ENCODE data around the gene NKRF.
"Not testable (repeated sequence)": the region's sequence is repeated elsewhere in the genome, so short reads cannot be mapped to it uniquely, and the experiment has no call there.

The NKRF gene

DNA sequence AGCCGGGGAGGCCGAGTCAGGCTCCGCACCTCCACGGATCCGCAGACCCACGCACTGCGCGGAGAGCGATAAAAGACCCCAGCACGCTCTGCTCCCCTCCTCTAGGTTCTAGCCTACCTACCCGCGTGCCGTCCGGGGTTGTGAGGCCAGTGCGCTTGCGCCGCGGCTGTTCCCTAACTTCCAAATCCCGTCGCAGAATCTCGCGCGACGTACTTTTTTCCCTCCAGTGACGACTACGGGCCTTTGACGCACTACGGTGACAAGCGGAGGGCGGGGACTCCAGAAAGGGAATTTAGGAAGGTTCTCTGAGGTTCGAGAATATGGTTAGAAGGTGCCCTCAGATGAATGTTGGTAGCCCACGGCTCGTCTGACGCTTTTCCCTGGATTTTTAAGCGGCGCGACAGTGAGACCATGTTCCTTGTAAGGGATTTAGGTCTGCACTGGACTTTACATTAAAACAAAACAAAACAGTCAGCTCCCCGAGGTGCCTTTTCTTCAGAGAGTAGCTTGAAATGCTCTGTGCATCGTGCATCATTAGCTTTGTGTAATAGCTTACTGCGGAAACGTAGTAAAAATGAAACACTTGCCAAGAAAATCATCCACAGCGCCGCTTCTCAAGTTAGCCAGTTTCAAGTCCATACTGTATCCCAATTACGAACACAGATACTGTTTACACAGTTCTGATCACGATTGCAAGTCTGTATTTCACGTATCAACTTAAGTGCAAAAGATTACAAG, at the start of gene NKRF:
Gene NKRF, minus strand, starts transcription at position 145 of the 738 bp plus-strand sequence.
- DNase-seq = peak; percentile 68

DNA sequence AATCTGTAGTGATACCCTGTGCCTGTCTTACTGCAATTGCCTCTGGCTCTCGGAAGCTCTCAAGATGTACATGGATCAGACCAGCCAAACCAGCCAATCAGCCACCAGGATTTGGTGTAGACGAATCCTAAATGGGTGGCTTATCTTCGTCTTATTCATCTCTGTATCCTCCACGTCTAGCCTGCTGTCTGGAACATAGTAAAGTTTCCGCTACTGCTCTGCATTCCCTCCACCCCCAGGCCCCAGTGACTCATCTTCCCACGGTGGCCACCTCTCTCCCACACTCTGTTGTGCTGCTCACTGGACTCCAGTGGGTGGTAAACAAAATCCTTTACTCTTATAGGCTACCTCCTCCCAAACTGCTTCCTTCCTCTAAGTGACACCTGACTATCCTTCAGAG, 48.9 kb upstream of the NKRF start:
- DNase-seq = no peak

DNA sequence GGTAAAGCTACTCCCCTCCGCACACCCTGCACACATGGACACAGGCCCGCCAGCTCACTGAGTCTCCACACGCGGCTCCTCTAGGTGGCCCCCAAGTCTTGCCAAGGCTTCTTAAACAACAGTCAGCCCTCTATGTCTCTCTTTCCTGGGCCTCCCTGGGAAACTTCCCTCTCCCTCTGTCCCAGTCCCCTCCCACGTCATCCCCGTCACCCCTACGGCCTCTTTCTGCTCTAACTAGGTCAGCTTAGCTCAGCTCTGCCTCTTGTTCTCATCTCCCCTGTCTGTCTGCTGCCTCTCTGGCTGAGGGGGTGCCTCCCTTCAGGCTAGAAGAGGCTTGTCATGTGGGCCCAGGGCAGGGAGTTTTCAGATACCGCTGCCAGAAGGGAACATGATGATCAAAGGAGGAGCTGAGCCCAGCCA, 47.9 kb upstream of the NKRF start:
- DNase-seq = no peak

DNA sequence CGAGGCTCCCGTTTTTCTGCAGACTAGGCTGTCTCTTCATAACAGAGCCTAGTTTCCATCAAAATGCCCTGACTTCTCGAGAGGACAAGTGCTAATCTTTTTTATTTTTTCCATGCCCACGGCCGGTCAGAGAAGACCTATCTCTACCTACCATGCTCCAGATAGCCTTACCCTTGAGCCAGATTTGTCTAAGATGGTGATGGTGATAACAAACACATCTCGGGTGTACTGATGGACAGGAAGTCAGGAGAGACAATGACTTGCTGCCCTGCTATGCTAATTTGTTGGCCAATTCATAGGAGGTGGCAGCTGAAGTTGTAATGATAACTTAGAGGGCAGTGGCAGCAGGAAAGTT, 42.2 kb upstream of the NKRF start:
- no peak for DNase-seq

DNA sequence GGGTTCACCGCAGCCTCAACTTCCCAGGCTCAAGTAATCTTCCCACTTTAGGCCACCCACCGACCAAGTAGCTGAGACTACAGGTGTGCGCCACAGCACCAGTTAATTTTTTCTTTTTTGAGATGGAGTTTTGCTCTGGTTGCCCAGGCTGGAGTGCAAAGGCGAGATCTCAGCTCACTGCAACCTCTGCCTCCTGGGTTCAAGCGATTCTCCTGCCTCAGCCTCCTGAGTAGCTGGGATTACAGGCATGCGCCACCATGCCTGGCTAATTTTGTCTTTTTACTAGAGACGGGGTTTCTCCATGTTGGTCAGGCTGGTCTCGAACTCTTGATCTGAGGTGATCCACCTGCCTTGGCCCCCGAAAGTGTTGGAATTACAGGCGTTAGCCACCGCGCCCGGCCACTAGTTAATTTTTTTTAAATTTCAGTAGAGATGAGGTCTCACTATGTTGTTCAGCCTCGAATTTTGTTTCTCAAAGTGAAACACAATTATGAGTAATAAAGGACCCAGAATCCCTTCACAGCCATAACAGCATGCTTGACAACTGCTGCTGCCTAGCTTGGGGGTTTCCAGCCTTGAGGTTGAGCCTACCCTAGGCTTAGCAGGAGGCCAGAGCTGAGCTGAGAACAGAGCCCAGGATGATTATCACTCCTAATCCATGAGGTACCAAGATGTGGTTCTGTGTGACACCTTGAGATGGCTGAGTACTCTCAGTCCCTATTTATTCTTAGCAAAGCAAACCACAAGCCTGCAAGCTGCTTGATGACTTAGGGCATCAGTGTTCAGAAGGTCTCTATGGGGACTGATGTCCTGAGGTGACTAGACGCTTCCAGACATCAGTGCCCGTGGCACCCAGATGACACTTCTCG, 41.6 kb upstream of the NKRF start:
- no peak for DNase-seq

DNA sequence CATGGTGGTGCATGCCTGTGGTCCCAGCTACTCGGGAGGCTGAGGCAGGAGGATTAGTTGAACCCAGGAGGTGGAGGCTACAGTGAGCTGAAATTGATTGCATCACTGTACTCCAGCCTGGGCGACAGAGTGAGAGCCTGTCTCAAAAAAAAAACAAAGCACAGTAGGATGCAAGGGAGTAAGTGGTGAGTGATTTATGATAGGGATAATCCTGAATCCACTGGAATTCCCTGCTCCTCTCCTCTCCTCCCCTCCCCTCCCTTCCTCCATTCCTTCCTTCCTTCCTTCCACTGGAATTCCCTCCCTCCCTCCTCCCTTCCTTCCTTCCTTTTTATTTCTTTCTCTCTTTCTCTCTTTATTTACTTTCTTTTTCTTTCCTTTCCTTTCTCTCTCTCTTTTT, 40.9 kb upstream of the NKRF start:
- DNase-seq = no peak

DNA sequence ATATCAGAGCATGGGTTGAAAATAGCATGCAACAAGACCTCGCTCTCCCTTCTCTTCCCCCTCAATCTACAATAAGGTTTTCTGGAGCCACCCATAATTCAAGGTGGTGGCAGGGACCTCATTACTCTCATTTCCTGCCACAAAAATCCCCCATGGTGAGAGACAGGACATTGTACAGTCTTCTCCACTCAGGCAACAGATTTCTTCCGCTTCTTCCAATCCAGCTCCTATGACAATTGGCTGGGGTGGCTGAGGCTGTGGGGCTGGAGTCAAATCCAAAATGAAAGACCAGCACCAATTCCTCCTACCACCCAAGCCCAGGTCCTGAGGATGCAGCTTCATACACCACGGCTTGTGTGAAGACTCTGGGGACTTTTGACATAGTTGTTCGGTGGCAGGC, 40.3 kb upstream of the NKRF start:
- DNase-seq = no peak

DNA sequence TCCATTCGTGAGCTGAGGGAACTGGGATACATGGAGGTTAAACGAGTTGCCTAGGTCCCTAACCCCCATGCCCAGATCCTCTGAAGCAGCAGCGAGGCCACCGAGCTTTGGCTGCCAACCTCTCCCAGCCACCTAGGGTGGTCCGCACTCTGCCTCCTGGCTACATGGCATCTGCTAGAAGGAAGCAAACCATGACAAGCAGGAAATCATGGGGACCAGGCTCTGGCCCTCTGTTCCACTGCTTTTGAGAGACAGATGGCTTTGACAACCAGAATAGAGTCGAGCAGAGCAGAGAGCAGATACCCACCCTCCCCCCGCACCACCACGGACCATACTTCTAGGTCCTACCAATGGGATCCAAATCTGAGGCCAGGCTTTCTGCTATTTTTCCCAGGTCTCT, 37.5 kb upstream of the NKRF start:
- DNase-seq = no peak

DNA sequence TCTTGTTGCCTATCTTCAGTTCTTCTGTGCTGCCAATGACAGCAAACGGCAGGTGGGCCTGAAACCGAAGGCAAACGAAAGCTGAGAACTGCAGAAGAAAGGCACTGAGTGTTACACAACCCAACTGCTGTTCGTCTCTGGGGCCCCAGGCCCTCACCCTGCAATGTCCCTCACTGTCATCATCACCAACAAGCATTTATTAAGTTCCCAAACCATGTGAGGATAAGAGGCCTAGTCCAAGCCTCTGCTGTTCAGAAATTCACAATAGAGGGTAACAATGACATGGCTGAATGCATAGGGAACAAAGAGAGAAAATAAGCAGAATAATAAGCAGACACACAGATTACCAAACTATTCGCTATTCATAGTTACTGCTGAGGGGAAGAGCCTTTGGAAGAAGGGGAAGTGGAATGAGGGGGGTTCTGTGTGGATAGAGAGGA, 34.5 kb upstream of the NKRF start:
- DNase-seq = no peak

DNA sequence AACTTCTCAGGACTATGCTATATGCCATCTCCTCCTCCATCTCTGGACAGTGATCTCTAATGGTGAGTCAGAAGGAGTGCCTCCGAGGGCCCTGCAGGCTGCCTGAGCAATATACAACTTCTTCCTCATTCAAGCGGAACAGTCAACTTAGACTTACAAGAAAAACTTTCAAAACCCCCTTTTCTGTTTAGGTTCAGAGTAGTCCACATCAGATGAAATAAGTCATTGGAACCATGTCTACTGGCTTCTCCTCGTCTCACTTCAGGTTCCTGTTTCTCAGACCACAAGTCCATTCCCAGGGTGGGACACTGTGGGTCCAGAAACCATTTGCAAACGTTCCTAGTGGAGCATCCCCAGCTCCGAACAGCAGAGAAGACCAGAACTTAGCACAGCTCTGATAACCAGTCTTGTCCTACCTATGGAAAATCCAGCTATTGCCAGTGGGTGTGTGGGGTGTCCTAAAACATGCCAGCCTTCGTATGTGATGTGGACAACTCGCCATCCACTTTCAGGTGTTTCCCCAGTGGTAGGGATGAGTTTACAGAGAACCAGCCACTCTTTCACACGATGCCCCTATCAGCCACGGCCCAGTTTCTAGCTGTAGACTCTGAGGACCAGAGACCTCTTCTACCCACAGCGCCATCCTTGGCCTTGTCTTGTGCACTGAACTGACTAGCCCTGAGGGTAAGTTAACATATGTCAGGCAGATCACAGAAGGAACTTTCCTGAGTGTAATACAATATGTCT, 32.7 kb upstream of the NKRF start:
- DNase-seq = no peak

DNA sequence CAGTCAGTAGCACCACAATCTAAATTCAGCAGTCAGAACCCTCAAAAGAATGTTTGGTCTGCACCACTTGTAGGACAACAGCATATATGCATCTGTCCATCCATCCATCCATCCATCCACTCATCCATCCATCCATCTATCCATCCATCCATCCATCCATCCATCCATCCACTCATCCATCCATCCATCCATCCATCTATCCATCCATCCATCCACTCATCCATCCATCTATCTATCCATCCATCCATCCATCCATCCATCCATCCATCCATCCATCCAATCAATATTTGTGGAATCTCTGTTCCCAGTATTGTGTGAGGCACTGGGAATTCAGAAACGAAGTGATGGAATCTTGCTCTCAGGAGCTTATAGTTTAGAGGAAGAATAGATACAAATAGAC, 31.2 kb upstream of the NKRF start:
- not testable (repeated sequence) for DNase-seq

DNA sequence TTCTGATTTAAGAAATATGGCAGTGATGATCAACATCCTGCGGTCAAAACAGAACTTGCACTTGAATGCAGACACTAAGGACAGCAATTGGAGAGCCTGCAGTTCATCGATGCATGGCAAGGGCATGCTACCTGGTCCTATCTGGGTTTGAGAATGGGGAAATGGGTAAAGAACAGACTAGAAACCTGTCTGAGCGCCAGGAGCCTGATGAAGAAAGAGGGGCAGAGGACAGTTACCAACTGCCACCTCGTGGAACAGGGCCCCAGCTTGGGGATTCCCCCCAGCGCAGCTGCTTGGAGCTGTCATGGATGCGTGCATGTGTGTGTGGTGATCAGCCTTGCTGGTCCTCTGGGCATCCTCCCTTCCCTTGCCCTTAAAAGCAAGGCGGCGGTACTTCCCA, 30.2 kb upstream of the NKRF start:
- no peak for DNase-seq

DNA sequence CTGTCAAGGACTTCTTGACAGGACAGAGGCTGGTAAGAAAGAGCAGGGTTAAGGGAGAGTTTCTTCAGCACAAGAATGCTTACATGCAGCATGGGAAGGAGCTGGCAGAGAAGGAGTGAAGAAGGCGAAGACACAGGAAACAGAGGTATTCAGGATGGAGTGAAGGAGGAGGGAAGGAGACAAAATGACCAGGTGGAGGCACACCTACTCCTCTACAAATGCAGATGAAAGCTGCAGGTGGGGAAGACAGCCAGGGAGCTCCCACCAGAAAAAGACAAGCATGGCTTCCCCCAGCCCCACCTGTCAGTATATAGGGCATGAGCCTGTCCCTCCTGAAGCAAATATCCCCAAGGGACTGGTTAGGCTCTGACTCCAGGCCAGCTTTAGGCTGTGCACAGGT, 29.6 kb upstream of the NKRF start:
- DNase-seq = no peak

DNA sequence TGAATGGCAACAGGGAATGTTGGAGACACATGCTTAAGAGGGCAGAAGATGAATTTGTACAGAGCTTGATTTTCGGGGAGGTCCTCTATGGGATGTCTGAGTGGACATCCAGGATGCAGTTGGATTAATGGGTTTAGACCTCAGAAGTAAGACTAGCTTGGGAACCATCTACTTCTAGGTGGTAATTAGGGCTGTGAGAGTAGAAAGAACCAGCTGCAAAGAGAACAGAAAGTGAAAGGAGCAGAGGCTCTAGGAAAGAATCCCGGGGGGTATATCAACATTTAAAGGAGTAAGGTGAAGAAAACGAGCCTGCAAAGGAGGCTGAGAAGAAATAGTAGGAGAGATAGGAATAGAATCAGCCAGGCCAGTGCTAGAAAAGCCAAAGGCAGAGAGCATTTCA, 29.0 kb upstream of the NKRF start:
- DNase-seq = no peak

DNA sequence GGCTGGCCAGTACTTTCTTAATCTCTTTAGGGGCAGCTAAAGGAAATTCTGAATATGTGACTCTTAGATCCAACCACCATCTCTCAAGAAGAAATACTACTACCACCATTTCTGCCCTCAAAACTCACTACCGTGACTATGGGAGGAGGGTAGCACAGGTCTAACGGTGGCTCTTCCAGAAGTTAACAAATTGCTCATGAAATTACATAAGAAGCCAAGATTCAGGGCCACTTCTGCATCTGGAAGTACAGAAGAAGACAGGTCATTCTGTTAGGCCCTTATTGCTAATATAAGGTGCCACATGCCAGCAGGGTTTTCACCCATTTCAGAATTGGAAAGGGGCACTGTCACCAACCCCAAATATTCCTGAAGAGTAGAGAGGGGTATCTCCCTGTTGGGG, 19.6 kb upstream of the NKRF start:
- DNase-seq = no peak

DNA sequence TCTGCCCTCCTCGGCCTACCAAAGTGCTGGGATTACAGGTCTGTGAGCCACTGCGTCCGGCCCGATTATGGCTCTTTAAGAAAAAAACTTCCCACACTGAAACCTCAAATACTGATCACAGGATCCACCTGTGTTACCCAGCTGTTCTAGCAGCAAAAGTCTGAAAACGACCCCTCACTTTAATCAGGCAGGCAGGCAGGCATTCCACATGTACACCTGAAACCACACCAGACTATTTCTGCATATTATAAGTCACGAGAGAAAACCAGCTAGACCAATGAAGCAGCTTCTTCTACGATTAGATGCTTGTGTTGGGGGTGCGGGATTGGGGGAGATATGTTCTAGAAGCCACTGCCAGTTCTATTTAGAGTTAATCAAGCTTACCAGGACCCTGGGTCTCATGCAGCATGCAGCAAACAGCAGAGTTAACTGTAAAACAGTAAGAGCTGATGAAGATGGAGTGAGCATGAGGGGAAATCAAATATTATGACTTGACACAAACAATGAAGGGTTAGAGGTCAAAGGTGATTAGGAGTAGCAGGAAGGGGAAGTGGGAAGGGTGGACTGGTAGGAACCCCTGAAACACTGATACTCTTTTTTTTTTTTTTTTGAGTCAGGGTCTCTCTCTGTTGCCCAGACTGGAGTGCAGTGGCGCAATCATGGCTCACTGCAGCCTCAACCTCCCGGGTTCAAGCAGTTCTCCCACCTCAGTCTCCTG, 18.9 kb upstream of the NKRF start:
- DNase-seq = no peak

DNA sequence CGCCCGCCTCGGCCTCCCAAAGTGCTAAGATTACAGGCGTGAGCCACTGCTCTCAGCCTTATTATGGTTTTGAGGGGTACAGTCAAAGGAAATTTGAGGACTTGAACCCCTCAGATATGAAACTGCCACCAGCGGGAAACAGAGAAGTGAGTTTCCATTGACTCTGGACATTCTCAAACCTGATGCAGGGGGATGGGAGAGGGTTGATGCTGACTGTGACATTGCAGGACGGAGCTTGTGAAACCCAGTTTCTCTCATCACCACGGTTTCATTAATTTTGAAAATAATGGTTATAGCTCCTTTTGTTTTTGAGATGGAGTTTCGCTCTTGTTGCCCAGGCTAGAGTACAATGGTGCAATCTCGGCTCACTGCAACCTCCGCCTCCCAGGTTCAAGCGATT, 18.2 kb upstream of the NKRF start:
- no peak for DNase-seq

DNA sequence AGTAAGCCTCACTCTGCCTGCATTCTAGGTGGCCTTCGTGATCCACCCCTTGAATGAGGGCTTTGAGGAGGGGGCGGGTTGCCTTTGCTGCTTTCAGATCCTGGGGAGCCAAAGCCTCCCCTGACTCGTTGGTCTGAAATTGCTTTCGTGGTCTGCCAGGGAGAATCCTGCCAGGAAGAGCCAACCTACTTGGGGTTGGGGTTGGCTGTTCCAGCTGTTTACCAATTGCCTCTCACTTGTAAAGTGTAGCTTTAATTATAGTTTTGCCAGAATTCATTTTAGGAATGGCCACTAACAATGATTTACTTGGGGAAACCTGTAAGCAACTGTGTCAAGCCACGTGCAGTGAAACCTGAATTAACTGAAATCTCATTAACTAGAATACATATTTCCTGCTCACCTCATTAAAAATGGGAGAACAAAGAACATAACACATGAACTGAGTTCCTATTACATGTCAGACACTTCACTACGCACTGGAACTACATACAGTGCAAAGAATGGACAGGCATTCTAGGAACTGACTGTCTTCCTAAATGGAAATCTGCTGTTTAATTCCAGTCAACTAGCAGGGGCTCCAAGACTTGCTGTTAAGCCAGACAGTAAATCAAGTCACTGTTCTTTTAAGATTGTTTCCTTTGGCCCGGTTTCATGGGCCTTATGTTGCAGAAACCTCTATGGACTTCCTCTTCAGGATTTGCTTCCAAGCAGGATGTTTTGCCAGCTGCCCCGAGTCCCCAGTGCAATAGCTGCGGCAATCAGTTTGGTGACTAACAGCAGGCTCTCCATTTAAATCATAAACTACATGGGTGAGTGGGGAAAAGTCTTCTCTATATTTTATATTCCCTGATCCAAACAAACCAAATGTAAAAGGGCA, 16.4 kb upstream of the NKRF start:
- DNase-seq = no peak

DNA sequence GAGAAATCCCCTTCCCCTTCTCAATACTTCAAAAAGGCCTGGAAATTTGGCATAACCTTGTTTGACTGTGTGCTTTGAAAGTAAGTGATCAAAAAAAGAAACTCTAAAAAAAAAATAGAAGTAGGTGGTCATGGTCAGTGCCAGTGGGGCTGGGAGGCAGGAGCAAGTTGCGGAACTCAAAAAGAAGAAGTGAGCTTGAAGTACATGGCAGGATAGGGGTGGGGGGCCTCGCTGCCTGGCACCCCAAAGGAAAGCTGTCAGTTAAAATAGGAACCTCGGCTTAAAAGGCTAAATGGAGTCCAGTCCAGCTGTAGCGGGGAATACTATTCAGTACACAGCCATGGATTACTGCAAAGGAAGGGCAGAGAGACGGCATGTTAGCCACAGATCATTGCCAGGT, 12.2 kb upstream of the NKRF start:
- DNase-seq = no peak

DNA sequence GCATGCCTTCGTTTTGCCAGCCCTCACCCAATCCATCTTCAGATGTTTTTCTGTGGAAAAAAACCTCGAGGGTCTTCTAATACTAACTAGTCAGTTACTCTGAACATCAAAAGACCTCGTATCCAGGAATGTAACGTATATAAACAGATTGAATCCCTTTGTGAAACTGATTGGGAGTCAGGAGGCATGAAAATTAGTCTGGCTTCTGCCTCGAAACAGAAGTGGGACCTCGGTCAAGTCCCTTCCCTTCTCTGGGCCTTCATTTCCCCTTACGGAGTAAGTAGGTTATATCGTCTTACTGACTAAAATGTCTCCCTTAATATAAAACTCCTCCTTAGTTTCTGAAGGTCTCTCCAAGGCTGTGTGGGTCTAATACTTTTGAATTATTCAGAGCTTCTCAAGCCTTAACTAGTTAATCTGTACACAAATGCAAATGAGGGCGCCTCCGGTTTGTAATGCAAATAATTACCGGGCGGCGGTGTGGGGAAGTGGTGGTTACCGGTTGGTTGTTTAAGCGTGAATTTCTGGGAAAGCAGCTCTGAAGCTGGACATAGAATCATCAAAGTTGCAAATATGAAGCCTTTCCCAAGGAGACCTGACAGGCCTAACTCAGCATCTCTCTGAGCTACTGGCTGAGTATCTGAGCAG, 11.4 kb upstream of the NKRF start:
- DNase-seq = no peak

DNA sequence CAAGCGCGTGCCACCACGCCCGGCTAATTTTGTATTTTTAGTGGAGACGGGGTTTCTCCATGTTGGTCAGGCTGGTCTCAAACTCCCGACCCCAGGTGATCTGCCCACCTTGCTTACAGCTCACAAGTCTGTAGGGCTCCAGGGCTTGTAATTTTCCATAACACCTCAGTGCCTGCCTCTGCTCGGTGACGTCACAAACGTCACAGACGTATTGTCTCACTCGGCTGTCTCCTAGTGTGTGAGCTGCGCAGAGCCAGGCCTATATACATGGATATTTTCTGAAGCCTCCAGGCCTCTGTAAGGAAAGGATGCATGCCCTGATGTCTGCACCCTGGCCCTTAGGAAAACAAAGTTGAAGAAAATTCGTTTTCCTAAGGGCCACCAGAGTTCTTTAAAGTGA, 8.6 kb upstream of the NKRF start:
- no peak for DNase-seq

DNA sequence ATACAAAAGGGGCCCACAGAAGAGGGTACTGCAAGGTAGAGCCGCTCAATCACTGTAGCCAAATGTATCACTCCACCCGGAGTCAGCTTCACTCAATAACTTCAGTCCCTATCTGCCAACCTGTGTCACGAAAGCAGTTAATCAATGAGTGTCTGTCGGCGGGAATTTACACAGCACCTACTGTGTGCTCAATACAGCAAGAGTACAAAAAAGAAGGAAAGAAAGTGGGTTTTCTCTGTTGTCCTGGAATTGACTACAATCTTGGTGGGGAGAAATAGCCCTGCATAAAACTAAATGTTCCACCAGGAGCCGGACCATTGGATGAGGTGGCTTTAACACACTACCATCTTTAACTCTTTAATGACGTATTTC, 780 bp upstream of the NKRF start:
- DNase-seq = no peak
